Measurements from ENCODE around the gene KRT4.

The KRT4 gene

DNA sequence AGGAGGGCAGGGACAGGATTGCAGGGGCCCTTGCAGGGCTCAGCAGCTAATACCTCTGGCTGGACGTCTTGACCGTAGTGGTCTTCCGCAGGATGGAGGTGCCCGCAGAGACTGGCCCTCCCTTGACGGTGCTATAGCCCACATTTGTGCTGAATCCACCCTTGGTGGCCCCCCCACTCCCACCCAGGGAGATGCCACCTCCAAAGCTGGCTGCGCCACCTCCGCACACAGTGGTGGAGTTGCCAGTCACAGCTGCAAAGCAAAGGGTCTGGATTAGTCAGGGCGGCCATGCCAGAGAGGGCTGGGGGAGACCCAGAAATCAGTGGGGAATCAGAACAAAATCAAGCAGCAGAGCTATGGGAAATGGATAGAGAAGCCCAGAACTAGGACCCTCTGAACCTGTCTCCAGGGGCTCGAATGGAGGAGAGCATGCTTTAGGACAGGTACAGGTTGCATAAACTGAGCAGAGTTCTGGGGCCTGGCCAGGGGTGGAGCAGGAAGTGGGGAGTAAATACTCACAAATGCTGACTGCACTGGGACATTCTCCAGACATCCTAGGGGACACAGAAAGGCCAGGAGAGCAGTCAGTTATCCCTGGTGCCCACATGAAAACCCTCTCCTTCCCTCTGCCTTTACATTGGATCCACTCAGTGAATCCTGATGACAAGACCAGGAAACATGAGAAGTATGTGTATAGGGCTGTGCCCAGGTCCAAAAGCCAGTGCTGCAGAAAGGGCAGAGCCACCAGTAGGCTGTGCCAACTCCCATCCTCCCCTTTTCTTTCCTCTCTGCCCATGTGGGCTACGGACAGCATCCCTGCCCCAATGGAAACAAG is 8.1 kb upstream of the KRT4 start:
- DNase-seq: no peak

DNA sequence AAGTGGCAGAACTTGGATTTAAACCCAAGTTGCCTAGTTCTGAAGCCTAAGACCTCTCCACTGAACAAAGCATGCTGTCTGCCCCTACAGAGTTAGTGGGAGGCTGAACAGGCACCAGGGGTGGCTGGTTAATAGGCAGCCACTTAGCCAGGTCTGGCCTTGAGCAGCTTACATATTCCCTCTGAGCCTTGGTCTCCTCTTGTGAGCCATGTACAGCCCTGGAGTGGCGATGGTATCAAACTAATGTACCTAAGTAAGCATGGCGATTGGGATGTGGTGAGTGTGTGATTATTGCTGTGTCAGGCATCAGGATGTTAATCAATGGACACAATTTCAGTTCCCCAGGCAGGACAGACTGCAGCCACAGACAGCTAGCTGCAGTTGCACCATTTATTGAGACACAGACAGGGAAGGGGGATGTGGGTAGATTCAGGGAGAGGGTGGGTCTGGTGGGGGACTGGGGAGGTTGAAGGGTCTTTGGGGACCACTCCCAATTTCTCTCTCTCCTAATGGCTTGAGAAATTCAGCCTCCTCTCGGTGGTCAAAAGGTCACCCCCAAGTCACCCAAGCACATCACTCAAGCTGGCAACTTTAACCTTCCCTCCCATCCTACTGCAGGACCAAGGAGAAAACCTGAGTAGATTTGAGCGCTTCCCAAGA is 7.3 kb upstream of the KRT4 start:
- DNase-seq: no peak

DNA sequence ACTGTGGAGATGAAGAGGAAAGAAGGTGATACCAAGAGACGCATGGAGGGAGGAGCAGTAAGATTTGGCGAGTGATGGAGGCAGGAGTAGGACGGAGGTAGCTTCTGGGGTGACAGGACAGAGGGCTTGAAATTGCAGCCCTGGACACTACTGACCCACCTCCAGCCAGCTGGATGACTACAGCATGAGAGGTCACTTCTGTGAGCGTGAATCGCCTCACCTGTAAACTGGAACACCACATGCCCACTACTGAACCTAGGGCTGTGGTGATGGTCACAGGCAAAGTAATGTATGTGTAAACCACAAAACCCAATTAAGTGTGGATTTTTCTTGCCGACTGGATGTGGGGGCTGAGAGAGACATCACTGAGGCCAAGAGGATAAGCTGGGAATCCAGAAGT is 6.6 kb upstream of the KRT4 start:
- DNase-seq: no peak

- DNase-seq: no peak
These were observed 6.0 kb upstream of the KRT4 start for GRCh38 chr12:52819731-52820510.

GRCh38 chr12:52818887-52819420 is 5.0 kb upstream of the KRT4 start:
- no peak for DNase-seq

DNA sequence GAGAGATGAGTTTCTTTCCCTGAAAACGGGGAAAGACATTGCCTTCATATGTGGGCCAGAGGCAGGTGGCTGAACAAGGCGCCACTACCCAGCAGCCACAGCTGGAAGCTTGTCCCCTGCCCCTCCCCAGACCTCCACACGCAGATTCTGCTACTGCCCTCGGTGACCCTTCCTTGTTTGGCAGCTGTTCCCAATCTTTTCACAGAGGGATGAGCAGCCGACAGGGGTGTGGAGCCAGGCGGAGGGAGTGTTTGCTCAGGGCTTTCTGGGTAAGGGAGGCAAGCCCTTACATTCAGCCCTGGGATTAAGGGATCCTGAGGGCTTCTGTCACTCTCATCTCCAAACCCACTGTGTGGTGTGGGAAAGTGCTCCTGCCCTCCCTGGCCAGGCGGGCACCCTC is 4.5 kb upstream of the KRT4 start:
- peak; percentile 13 for DNase-seq

DNA sequence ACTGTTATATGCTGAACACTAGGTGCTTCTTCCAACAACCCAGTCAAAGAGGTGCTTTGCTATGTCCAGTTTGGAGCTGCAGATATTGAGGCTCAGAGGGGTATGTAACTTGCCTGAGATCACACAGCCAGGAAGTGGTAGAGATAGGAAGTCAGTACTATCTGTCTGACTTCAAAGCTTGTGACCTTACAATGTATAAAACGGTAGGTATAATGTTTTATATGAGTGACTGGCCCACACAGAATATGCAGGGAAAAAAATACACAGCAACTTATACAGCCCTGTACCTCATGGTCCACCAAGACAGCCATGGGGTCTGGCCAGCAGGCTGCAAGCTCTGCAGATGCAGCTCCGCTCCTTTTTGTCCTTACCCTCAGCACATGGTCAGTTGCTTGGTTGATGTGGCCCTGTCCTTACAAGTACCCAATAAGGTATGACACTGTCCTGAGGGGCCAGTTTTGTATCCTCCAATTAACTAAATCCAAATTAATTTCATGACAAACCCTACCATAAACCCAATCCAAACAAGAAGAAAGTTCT is 3.9 kb upstream of the KRT4 start:
- no peak for DNase-seq

DNA sequence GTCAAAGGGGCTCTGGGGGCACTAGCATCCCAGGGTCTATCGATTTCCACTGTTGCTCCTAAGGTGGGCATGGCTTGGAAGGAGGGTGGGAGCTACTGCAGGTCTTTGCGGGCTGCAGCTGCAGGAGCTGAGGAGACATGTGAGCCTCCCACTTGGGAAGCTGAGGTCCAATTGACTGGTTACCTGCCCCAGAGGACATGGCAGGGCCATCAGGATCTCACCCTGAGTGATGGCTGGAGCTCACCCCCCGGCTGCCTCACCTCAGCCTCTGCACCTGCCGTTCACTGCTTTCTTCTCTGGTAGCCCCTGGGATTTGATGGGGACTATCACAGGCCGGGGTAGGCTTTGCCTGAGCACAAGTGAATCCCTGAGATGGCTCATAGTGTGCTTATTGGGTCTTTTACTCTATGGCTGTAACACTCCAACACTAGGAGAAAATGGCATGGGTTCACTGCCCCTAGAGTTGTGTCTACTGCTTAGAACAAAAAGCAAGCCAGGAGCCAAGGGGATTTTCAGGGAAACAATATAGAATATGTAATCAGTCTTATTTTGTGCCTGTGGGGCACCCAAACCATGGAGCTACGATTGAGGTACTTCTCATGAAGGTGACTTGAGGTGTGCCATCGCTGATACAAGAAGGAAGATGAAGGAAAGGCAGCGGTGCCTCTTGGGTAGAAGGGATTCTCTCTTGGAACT is 3.2 kb upstream of the KRT4 start:
- no peak for DNase-seq

GRCh38 chr12:52815676-52816588 is 2.0 kb upstream of the KRT4 start:
- no peak for DNase-seq

DNA sequence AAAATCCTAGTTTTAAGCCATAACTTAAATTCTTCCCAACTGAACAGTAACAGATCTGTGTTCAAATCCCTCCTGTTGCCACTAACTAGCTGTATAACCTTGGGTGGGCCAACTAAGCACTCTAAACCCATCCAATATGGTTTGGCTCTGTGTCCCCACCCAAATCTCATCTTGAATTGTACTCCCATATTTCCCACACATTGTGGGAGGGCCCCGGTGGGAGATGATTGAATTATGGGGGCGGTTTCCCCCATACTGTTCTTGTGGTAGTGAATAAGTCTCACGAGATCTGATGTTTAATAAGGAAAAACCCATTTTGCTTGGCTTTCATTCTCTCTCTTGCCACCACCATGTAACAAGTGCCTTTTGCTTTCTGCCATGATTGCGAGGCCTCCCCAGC is 1.2 kb upstream of the KRT4 start:
- DNase-seq: no peak

DNA sequence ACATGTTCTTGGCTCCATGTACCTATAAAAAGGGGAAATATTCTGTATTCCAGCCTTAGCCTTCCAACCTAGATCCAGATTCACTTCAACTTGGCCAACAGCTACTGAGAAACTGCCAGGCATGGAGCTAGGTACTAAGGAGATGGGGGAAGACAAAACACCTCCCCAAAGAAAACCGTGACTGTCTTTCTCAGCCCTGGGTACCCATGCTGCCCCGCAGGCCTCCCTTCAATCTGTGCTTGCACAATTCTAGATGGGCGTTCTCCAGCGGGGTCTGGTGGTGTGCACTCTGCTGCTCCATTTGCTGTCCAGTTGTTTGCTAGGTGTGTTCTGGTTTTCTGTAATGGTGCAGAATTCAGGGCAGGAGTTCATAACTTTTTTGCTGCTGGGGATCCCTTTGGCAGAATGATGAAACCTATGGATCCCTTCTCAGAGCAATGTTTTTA is 817 bp upstream of the KRT4 start:
- DNase-seq: no peak

- no peak for DNase-seq
These were observed 605 bp downstream of the KRT4 start for GRCh38 chr12:52813203-52813819.

- DNase-seq: no peak
These were observed 1.2 kb downstream of the KRT4 start for GRCh38 chr12:52812749-52813148.

GRCh38 chr12:52812073-52812400 is 1.9 kb downstream of the KRT4 start:
- no peak for DNase-seq

GRCh38 chr12:52811191-52812072 is 2.5 kb downstream of the KRT4 start:
- no peak for DNase-seq

DNA sequence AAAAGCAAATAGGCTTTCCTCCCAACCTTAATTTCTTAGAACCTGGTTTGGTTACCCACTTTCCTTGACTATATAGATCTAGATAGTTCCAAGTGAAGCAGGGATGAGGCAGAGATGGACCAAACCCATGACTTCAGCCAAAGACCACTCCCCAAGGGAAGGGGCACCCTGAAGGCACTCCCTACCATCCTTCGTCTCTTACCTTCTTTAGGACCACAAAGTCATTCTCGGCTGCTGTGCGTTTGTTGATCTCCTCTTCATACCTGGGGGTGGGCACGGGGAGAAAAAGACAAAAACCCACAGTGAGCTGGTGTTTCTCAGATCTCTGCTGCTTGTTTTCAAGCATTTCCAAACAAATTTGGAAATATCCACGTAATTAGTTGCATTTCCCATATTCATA is 3.4 kb downstream of the KRT4 start:
- no peak for DNase-seq

GRCh38 chr12:52809166-52809565 is 4.8 kb downstream of the KRT4 start:
- no peak for DNase-seq

GRCh38 chr12:52808573-52809160 is 5.2 kb downstream of the KRT4 start:
- no peak for DNase-seq

All from NCI-H2227 treated with DMSO at 0.1 percent for 48 hours (cell line).